Erythroblast (primary cell): ENCODE results near the gene IRAK4.

Source experiments
- DNase-seq, 2 experiments: peaks; one replicate each; lab custom pipeline; 2025; lab: John Stamatoyannopoulos, UW
- GATA1 ChIP-seq: IDR thresholded peaks from 2 replicates; pipeline ENCODE4 v1.6.1; 2011; ENCODE audit warnings: low read depth, mild to moderate bottlenecking, control low read depth, low read length, moderate library complexity
- POLR2A ChIP-seq: IDR thresholded peaks from 2 replicates; pipeline ENCODE4 v1.6.1; 2011; ENCODE audit warnings: mild to moderate bottlenecking, low read length

The IRAK4 gene

DNA sequence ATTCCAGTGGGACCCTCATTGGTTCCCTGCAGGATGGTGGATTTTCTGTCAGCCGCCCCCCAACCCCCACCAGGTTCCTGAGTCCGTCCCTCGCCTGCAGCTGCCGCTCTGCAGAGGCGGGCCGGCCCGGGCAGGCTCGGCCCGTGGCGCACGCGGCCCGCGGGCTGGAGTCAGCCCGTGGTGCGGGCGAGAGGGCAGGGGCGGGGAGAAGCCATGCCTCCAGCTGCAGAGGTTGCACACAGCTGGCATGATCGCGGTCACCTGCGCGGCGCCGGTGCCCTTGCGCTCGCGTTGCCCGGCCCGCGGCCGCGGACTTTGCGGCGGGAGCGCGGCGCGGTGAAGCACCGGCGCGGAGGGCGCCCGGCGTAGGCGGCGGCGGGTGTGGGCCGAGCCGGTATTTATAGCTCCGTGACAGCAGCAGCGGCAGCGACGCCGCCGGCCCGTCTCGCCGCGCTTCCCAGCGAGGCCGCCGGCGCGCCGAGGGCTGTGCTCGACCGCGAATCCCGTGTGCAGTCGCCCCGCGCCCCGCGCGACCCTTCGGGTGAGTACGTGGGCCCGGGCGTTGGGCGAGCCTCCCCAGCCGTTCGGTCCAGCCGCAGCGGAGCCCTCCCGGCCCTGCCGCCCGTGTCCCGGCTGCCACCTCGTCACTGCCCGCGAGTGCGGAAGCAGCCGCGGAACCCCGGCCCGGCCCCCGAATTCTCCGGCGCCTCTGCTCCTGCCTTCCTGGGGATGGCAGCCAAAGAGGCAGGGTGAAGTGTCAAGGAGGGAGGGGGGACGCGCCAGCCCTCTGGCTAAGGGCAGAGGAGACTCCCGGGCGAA, 77.1 kb downstream of the IRAK4 start, which contains the start of gene TMEM117:
Gene TMEM117 (plus strand): TSS at position 426 of the 819 bp plus-strand sequence.
- peak; percentile 79 to 83 for DNase-seq
- TF ChIP-seq POLR2A, result peak; percentile 54
- no peak for TF ChIP-seq GATA1

DNA sequence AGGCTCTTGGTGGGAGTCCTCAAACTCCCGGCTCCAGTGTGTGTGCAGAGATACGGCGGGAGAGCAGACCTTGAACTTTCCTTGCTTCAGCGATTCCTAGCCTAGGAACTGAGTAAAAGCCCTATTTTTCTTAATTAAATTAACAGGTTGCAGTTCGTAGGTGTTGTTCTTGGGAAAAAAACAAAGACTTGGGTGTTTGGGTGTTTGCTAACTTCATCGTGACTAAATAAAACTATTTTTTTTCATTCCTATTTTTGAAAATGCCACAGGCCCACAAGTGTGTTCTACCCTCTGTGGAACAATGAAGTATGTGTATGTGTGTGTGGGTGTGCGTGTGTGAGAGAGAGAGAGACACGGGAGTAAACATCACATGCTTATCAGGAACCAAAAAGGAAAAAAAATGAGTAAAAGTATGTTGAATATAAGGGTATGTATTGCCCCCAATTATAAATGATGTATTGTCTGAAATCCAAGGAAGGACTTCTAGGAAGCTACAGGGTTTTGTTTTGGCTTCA, 77.8 kb downstream of the IRAK4 start:
- peak; percentile 8 for TF ChIP-seq POLR2A
- no peak for TF ChIP-seq GATA1
- DNase-seq, result peak; percentile 62 to 64
